AG04449 (cell line): ENCODE results near the gene ARPC1A.
A peak's percentile ranks its signal among the peaks of the same experiment; 100 is the strongest.
"Not testable (repeated sequence)": the region's sequence is repeated elsewhere in the genome, so short reads cannot be mapped to it uniquely, and the experiment has no call there.

Source experiments
- CTCF ChIA-PET: fragments of 350-600 bp; formaldehyde crosslinking; extraction: SDS; loops from one replicate; lab custom pipeline; 2021; ENCODE audit warnings: antibody characterized with exemption; lab: Yijun Ruan, JAX
- POLR2A ChIA-PET: fragments of 400-600, 350-600 bp; formaldehyde crosslinking; extraction: SDS; loops from one replicate; lab custom pipeline; 2020; ENCODE audit warnings: antibody characterized with exemption, inconsistent platforms; lab: Yijun Ruan, JAX
- DNase-seq: peaks from one replicate; pipeline ENCODE4 v3.0.0-alpha.2; 2010; ENCODE audit warnings: low read depth, low spot score
- H3K4me3 ChIP-seq: 2 replicates; pipeline ENCODE4 v1.5.1; 2011; ENCODE audit warnings: low read depth, mild to moderate bottlenecking, control low read depth, low read length
- TF ChIP-seq, protein P1 (sequence below): IDR thresholded peaks from one replicate; pipeline ENCODE4 v1.5.1; 2011; ENCODE audit warnings: mild to moderate bottlenecking, moderate library complexity, low read length, control low read depth, inconsistent platforms; ENCODE audit not compliant: insufficient read depth; ENCODE audit errors: missing control alignments

The ARPC1A gene

DNA sequence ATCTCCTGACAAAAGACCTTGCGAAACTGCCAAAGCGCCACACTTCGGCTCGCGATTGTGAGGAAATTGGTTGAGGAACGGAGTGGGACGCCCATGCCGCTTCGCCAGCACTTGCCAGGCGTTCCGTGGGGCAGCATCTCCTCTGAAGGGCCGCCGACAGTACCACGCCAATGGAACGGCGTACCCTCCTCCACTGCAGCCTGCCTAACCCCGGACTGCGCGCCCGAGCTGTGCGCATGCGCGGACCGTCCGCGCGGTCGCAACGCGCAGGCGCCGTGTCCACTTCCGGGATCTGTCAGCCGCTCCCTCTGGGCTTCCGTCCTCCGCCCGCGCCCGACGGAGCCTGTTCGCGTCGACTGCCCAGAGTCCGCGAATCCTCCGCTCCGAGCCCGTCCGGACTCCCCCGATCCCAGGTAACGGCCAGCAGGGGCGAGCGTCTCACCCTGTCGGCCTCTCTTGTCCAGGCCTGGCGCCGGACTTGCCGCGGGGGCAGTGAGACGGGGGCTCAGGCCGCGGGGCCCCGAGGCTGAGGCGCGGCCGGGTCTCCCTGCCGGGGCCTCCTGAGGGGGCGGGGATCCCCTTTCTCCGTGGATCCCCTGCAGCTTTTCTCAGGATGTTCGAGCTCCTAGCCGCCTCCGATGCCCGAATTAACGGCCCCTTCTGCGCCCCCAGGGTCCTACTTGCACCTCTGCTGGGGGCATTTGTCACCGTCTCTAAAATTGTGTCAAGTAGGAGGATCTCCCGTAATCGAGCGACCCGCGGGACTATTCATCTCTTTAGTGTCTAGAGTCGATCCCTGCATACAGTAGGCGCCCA is at the start of gene ARPC1A:
Gene ARPC1A (plus strand): TSS at position 307 of the 816 bp plus-strand sequence. CDS start 7,456 bp downstream, outside the sequence.
- peak; percentile 38 for DNase-seq
- TF ChIP-seq, protein P1, sequence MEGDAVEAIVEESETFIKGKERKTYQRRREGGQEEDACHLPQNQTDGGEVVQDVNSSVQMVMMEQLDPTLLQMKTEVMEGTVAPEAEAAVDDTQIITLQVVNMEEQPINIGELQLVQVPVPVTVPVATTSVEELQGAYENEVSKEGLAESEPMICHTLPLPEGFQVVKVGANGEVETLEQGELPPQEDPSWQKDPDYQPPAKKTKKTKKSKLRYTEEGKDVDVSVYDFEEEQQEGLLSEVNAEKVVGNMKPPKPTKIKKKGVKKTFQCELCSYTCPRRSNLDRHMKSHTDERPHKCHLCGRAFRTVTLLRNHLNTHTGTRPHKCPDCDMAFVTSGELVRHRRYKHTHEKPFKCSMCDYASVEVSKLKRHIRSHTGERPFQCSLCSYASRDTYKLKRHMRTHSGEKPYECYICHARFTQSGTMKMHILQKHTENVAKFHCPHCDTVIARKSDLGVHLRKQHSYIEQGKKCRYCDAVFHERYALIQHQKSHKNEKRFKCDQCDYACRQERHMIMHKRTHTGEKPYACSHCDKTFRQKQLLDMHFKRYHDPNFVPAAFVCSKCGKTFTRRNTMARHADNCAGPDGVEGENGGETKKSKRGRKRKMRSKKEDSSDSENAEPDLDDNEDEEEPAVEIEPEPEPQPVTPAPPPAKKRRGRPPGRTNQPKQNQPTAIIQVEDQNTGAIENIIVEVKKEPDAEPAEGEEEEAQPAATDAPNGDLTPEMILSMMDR, result peak; percentile 61
- POLR2A ChIA-PET, result interaction anchor here (1.0 to 1.2 kb wide), 2 partner anchors 11 to 100 kb away, joined by 3 to 4 read pairs; no protein-coding TSS in a partner anchor
- CTCF ChIA-PET, result interaction anchor here (1.0 to 8.1 kb wide), 3 partner anchors 15 to 284 kb away, joined by 4 to 68 read pairs (median 4); no protein-coding TSS in a partner anchor
- H3K4me3 ChIP-seq, result peak within 1 kb of the TSS; percentile 98

DNA sequence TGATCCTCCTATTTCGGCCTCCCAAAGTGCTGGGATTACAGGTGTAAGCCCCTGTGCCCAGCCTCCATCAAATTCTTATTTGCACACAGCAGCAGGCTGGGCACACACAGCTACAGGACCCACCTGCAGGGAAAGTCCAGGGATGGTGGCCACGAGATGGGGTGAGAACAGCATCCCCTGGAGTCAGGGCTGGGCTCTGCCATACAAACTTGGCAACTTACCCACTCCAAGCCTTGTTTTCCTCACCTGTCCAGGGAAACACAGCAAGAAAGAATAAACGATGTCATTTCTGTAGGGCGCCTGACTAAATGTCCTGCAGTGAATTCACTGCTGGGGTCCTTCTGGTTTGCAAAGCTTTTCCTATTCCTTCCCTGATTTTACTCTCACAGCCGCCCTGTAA is 47.5 kb upstream of the ARPC1A start:
- TF ChIP-seq, protein P1, result no peak
- H3K4me3 ChIP-seq, result no peak overlapping the region
- DNase-seq, result no peak
- ChIA-PET POLR2A (no interaction called here), CTCF (interaction anchor here (1.2 kb wide), 1 partner anchor 35 kb away, joined by 3 read pairs; no protein-coding TSS in a partner anchor)

DNA sequence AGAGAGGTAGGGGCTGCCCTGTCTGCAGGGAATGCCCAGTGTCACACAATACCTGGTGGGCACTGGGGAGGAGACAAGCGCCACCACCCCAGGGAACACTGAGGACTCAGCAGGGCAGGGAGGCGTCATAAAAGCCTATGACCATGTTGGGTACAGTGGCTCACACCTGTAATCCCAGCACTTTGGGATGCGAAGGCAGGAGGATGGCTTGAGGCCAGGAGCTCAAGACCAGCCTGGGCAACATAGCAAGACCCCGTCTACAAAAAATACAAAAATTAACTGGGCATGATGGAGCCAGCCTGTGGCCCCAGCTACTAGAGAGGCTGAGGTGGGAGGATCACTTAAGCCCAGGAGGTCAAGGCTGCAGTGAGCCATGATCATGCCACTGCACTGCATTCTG is 41.5 kb upstream of the ARPC1A start:
- H3K4me3 ChIP-seq, DNase-seq, POLR2A ChIA-PET: not testable (repeated sequence)
- CTCF ChIA-PET, result interaction anchor here (1.0 kb wide), 1 partner anchor 26 kb away, joined by 3 read pairs; no protein-coding TSS in a partner anchor

DNA sequence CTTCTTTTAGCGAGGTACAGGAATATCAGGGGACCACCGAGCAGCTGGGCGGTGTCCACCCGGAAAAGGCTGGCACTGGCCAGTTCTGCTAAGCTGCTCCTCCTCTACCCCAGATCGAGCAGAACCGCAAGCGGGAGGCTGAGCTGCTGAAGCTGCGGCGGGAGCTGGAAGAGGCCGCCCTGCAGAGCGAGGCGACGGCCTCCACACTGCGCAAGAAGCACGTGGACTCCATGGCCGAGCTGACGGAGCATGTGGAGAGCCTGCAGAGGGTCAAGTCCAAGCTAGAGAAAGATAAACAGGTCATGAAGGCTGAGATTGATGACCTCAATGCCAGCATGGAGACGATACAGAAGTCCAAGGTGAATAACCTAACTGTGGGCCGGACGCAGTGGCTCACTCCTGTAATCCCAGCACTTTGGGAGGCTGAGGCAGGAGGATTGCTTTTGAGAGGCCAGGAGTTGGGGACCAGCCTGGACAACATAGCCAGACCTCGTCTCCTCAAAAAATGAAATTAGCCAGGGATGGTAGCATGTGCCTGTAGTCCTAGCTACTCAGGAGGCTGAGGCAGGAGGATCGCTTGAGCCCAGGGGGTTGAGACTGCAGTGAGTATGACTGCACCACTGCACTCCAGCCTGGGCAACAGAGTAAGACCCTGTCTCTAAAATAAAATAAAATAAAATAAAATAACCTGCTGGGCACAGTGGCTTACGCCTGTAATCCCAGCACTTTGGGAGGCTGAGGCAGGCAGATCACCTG is 37.7 kb upstream of the ARPC1A start:
- no peak for DNase-seq
- CTCF ChIA-PET, result interaction anchor here (3.0 kb wide), 1 partner anchor 248 kb away, joined by 6 read pairs; no protein-coding TSS in a partner anchor
- POLR2A ChIA-PET, result interaction anchor here (1.0 kb wide), 1 partner anchor 209 kb away, joined by 4 read pairs; no protein-coding TSS in a partner anchor
- no peak overlapping the region for H3K4me3 ChIP-seq
- TF ChIP-seq, protein P1, result no peak

DNA sequence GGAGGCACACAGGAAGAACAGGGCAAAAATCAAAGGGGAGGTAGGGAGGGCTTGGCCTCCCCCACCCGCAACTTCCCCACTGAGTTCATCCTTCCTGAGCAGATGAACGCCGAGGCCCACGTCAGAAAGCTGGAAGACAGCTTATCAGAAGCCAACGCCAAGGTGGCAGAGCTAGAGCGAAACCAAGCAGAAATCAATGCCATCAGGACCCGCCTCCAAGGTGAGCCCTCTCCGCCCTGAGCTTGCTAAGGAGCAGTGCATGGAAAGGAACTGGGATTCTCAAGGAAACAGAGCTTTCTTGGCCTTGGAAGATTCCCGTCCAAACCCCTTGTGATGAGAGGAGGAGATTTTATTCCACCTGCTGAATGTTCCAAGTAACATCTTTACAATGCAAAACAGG is 36.5 kb upstream of the ARPC1A start:
- no peak overlapping the region for H3K4me3 ChIP-seq
- TF ChIP-seq, protein P1, result no peak
- ChIA-PET CTCF (interaction anchor here (1.0 to 1.5 kb wide), 3 partner anchors 15 to 24 kb away, joined by 3 to 4 read pairs (median 3); no protein-coding TSS in a partner anchor), POLR2A (no interaction called here)
- no peak for DNase-seq

DNA sequence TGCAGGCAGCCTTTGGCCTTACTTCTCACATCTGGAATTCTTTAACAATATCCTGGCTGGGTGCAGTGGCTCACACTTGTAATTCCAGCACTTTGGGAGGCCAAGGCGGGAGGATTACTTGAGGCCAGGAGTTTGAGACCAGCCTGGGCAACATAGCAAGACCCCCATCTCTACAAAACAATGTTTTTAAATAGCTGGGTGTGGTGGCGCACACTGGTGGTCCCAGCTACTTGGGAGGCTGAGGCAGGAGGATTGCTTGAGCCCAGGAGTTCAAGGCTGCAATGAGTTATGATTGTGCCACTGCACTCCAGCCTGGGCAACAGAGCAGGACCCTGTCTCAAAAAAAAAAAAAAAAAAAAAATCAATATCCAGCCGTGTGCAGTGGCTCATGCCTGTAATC is 35.5 kb upstream of the ARPC1A start:
- CTCF ChIA-PET, result interaction anchor here (1.5 kb wide), 1 partner anchor 16 kb away, joined by 3 read pairs; no protein-coding TSS in a partner anchor
- H3K4me3 ChIP-seq, POLR2A ChIA-PET, DNase-seq: not testable (repeated sequence)
